Fibroblast of lung (primary cell): ENCODE data around the gene SSUH2.

ENCODE experiments used
- EZH2 ChIP-seq: IDR thresholded peaks from 2 replicates; pipeline ENCODE4 v1.5.1; 2012; ENCODE audit warnings: low read length, control low read depth, mild to moderate bottlenecking; ENCODE audit errors: missing control alignments
- TF ChIP-seq, protein P1 (sequence below), 2 donors: IDR thresholded peaks in 1 of 2; conservative IDR thresholded peaks in 1 of 2; 1 replicate in 1 of 2; 2 replicates in 1 of 2; pipeline ENCODE4 v1.5.1; 2011 to 2012; ENCODE audit warnings: low read length in 2 of 2, control low read depth in 1 of 2, inconsistent platforms in 1 of 2, low read depth in 1 of 2, mild to moderate bottlenecking in 1 of 2

GRCh38 chr3:8578282-8578681 lies 66.3 kb downstream of the SSUH2 start:
- TF ChIP-seq EZH2, result no peak
- TF ChIP-seq, protein P1, sequence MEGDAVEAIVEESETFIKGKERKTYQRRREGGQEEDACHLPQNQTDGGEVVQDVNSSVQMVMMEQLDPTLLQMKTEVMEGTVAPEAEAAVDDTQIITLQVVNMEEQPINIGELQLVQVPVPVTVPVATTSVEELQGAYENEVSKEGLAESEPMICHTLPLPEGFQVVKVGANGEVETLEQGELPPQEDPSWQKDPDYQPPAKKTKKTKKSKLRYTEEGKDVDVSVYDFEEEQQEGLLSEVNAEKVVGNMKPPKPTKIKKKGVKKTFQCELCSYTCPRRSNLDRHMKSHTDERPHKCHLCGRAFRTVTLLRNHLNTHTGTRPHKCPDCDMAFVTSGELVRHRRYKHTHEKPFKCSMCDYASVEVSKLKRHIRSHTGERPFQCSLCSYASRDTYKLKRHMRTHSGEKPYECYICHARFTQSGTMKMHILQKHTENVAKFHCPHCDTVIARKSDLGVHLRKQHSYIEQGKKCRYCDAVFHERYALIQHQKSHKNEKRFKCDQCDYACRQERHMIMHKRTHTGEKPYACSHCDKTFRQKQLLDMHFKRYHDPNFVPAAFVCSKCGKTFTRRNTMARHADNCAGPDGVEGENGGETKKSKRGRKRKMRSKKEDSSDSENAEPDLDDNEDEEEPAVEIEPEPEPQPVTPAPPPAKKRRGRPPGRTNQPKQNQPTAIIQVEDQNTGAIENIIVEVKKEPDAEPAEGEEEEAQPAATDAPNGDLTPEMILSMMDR (conservative IDR thresholded peaks at IDR 0.05 in 1 of 2, IDR thresholded peaks at IDR 0.05 in 1 of 2; ENCODE audit: low read depth in 1 of 2, low read length in 2 of 2), result no peak
